IMR-90 (cell line): ENCODE data around the gene TBC1D9B. TPM values are rescaled to one million over a fixed set of nuclear protein-coding genes. Genes with fewer than 3 reads are reported as not detected.

Experiments
- ATAC-seq: fragments of 200-7000 bp; cut with Tn5 transposase; 2 replicates; pipeline ENCODE4 v1.9.1; 2020; ENCODE audit warnings: low read depth, mild to moderate bottlenecking, moderate library complexity
- BruUV-seq: library from RNA; stranded (reverse); fragments of 400-500 nt; replicated peaks from 2 replicates; lab custom pipeline; 2021; lab: Mats Ljungman, UMichigan
- CTCF ChIA-PET: fragments of 300-600 bp; formaldehyde crosslinking; extraction: SDS; loops from one replicate; lab custom pipeline; 2021; ENCODE audit warnings: antibody characterized with exemption; lab: Yijun Ruan, JAX
- POLR2A ChIA-PET: fragments of 300-600 bp; sonication (Branson Sonifier 250); formaldehyde crosslinking; loops from one replicate; lab custom pipeline; 2022; ENCODE audit warnings: antibody characterized with exemption; ENCODE audit not compliant: unreplicated experiment; lab: Charles Lee
- DNase-seq: peaks from one replicate; pipeline ENCODE4 v3.0.0; 2013
- H2AFZ ChIP-seq: replicated peaks from 2 replicates; pipeline ENCODE3; 2013; ENCODE audit warnings: low read length, mild to moderate bottlenecking; ENCODE audit not compliant: poor library complexity
- H2AK5ac ChIP-seq: 2 replicates; pipeline ENCODE4 v1.6.1; 2013; ENCODE audit warnings: low read depth, low read length, inconsistent platforms
- H2AK9ac ChIP-seq: replicated peaks from 2 replicates; pipeline ENCODE3; 2013; ENCODE audit warnings: mild to moderate bottlenecking, low read depth, low read length, moderate library complexity; ENCODE audit not compliant: poor library complexity
- H2BK120ac ChIP-seq: 2 replicates; pipeline ENCODE4 v1.6.1; 2013; ENCODE audit warnings: low read depth, low read length, inconsistent platforms
- H2BK15ac ChIP-seq: 3 replicates; pipeline ENCODE4 v1.6.1; 2013; ENCODE audit warnings: low read depth, low read length, inconsistent platforms
- H2BK20ac ChIP-seq: 2 replicates; pipeline ENCODE4 v1.6.1; 2013; ENCODE audit warnings: low read depth, mild to moderate bottlenecking, inconsistent platforms, low read length, moderate library complexity
- H2BK5ac ChIP-seq: 2 replicates; pipeline ENCODE4 v1.6.1; 2013; ENCODE audit warnings: mild to moderate bottlenecking, low read depth, low read length, inconsistent platforms; ENCODE audit not compliant: poor library complexity, severe bottlenecking
- H3K14ac ChIP-seq: replicated peaks from 2 replicates; pipeline ENCODE4 v1.6.1; 2013; ENCODE audit warnings: low read depth, low read length, inconsistent platforms
- H3K18ac ChIP-seq: 2 replicates; pipeline ENCODE4 v1.6.1; 2013; ENCODE audit warnings: low read depth, low read length, control low read depth
- H3K23ac ChIP-seq: 2 replicates; pipeline ENCODE4 v1.6.1; 2013; ENCODE audit warnings: low read depth, low read length, inconsistent platforms
- H3K27ac ChIP-seq: 2 replicates; pipeline ENCODE4 v1.5.1; 2013; ENCODE audit warnings: mild to moderate bottlenecking, control low read depth, low read length; ENCODE audit not compliant: insufficient read depth
- H3K27me3 ChIP-seq: 2 replicates; pipeline ENCODE4 v1.6.1; 2013; ENCODE audit warnings: low read length; ENCODE audit not compliant: control insufficient read depth, insufficient read depth
- H3K36me3 ChIP-seq: 2 replicates; pipeline ENCODE4 v1.6.1; 2013; ENCODE audit warnings: low read length, mixed read lengths; ENCODE audit not compliant: control insufficient read depth, insufficient read depth
- H3K4ac ChIP-seq: 2 replicates; pipeline ENCODE4 v1.6.1; 2013; ENCODE audit warnings: low read depth, low read length, inconsistent platforms
- H3K4me1 ChIP-seq: 2 replicates; pipeline ENCODE4 v1.6.1; 2013; ENCODE audit warnings: low read length, mixed read lengths; ENCODE audit not compliant: control insufficient read depth, insufficient read depth
- H3K4me2 ChIP-seq: 2 replicates; pipeline ENCODE4 v1.6.1; 2013; ENCODE audit warnings: low read depth, mild to moderate bottlenecking, control low read depth, low read length, moderate library complexity
- H3K4me3 ChIP-seq: 2 replicates; pipeline ENCODE4 v1.5.1; 2013; ENCODE audit warnings: low read depth, mild to moderate bottlenecking, control low read depth, low read length, moderate library complexity; ENCODE audit not compliant: insufficient read depth
- H3K56ac ChIP-seq: 2 replicates; pipeline ENCODE4 v1.6.1; 2013; ENCODE audit warnings: low read length, inconsistent platforms; ENCODE audit not compliant: insufficient read depth; ENCODE audit errors: extremely low read depth
- H3K79me1 ChIP-seq, 2 experiments: 2 replicates each; pipeline ENCODE4 v1.6.1; 2013; ENCODE audit warnings: low read length in 2 of 2, inconsistent platforms in 1 of 2, low read depth in 1 of 2
- H3K9ac ChIP-seq: 2 replicates; pipeline ENCODE4 v1.6.1; 2013; ENCODE audit warnings: low read depth, low read length, control low read depth
- H3K9me1 ChIP-seq: 2 replicates; pipeline ENCODE4 v1.6.1; 2013; ENCODE audit warnings: low read length, inconsistent platforms; ENCODE audit not compliant: insufficient read depth
- H3K9me3 ChIP-seq: 2 replicates; pipeline ENCODE4 v1.6.1; 2013; ENCODE audit warnings: low read length; ENCODE audit not compliant: control insufficient read depth, insufficient read depth
- H4K20me1 ChIP-seq: 2 replicates; pipeline ENCODE4 v1.6.1; 2013; ENCODE audit warnings: low read length, inconsistent platforms; ENCODE audit not compliant: insufficient read depth
- H4K5ac ChIP-seq: 2 replicates; pipeline ENCODE4 v1.6.1; 2013; ENCODE audit warnings: mild to moderate bottlenecking, low read depth, low read length, control low read depth
- H4K8ac ChIP-seq, 2 experiments: 2 replicates each; pipeline ENCODE4 v1.6.1; 2013; ENCODE audit warnings: low read depth in 2 of 2, low read length in 2 of 2, control low read depth in 1 of 2, inconsistent platforms in 1 of 2
- H4K91ac ChIP-seq: 2 replicates; pipeline ENCODE4 v1.6.1; 2013; ENCODE audit warnings: low read depth, low read length, inconsistent platforms; ENCODE audit not compliant: insufficient read depth
- BHLHE40 ChIP-seq: fragments of 150-350 bp; IDR thresholded peaks from 2 replicates; pipeline ENCODE4 v1.6.1; 2016; ENCODE audit warnings: mild to moderate bottlenecking, low read depth, low read length
- MAZ ChIP-seq: IDR thresholded peaks from 2 replicates; pipeline ENCODE4 v1.6.1; 2012; ENCODE audit warnings: low read depth, mild to moderate bottlenecking, low read length, improper control_type of control experiment, moderate library complexity, borderline replicate concordance
- NFE2L2 ChIP-seq: fragments of 150-350 bp; IDR thresholded peaks from 2 replicates; pipeline ENCODE4 v1.6.1; 2016; ENCODE audit warnings: low read depth, mild to moderate bottlenecking, low read length
- POLR2A ChIP-seq: IDR thresholded peaks from 2 replicates; pipeline ENCODE4 v1.6.1; 2012; ENCODE audit warnings: mild to moderate bottlenecking, low read depth, low read length
- RAD21 ChIP-seq: IDR thresholded peaks from 2 replicates; pipeline ENCODE4 v1.6.1; 2012; ENCODE audit warnings: low read length, improper control_type of control experiment
- USF2 ChIP-seq: fragments of 150-350 bp; IDR thresholded peaks from 2 replicates; pipeline ENCODE4 v1.6.1; 2017; ENCODE audit warnings: mild to moderate bottlenecking, antibody characterized with exemption, low read length, low read depth
- WGBS, 2 experiments: methylation state at CpG; one replicate each; pipeline versions ENCODE4 v1.1.5 to v1.1.7; 2013; ENCODE audit warnings: missing lambda C conversion rate in 2 of 2; ENCODE audit not compliant: insufficient read length in 1 of 2; ENCODE audit errors: extremely low coverage in 2 of 2; 5-methylcytosine and 5-hydroxymethylcytosine counted together
- dilution Hi-C: fragments of 300-500 bp; cut with HindIII; formaldehyde crosslinking; loops from one replicate; pipeline ENCODE4 v1.14.3; 2018; ENCODE audit warnings: low sequenced_read_pairs; ENCODE audit not compliant: unreplicated experiment
- in situ Hi-C: fragments of 300-500 bp; cut with MboI; formaldehyde crosslinking; loops from 3 replicates; pipeline ENCODE4 v1.14.3; 2019; ENCODE audit warnings: low sequenced_read_pairs, inconsistent platforms, mixed read lengths
- intact Hi-C: fragments of 100-400 bp; cut with micrococcal nuclease; formaldehyde crosslinking; loops from 2 replicates; pipeline ENCODE4 v1.10.0; 2022
- polyA plus RNA-seq, 3 experiments: library from polyadenylated mRNA; depleted of rRNA; stranded (reverse); fragments of >200 nt; gene quantifications; 2 replicates each; pipeline ENCODE4 v1.2.3, GENCODE V29; 2012; ENCODE audit warnings: low replicate concordance in 1 of 3
- total RNA-seq: library from RNA; depleted of rRNA; stranded (reverse); fragments of >200 nt; gene quantifications from 2 replicates; pipeline ENCODE4 v1.2.3, GENCODE V29; 2012
- TF ChIP-seq, protein P1 (sequence below): fragments of 150-350 bp; IDR thresholded peaks from 2 replicates; pipeline ENCODE4 v1.6.1; 2016; ENCODE audit warnings: low read depth, mild to moderate bottlenecking, low read length, moderate library complexity, borderline replicate concordance
- TF ChIP-seq, protein P2 (sequence below): conservative IDR thresholded peaks from 2 replicates; pipeline ENCODE4 v1.5.1; 2012; ENCODE audit warnings: mild to moderate bottlenecking, low read depth, low read length, improper control_type of control experiment

The TBC1D9B gene
- total and polyA plus RNA-seq, 2 of the 4 experiments (the other 2 are of a cell fraction): 58.6 to 78.1 TPM

DNA sequence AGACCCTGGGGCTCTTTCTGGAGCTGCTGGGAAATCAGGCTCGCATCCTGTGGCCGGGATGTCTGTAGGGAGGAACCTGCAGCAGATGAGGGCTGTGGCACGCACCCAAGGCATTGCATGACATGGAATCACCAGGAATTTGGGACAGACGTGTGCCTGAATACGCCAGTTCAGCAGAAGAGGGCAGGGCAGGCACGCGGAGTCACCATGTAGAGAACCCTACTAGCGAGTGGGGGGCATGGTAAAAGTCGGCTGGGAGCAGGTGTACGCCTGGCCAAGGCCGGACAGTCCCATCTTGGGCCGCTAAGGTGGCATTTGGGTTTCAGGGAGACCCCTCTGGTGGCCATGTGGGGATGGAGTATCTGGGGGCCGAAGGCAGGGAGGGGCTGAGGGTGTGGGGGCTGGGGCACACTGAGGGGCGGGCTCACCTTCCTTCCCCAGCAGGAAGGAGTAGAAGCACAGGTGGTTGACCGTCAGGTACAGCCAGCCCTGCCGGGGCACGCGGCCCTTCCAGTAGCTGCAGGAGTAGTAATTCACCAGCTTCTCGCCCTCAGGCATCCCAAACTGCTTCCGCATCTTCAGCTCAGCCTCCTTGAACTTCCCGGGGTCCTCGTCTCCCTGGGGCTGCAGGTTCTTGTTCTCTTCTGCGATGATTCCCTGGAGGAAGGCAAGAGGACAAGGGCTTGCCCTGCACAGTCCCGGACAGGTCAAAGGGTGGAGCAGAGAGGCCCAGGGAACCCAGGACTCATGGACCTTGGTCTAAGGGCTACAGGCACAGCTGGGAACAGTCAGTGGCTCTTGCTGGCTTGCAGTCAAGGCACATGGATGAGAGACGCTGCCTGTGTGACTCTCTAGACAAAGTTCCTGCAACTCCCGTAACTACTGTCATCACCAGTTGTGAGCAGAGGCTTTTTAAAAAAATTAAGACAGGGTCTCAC lies 13.5 kb downstream of the TBC1D9B start:
- peaks cover 80% of the 10 kb centered on the region for H3K36me3 ChIP-seq
- ChIA-PET CTCF (no interaction called here), POLR2A (no interaction called here)
- no peaks in the 10 kb centered on the region for H3K9me3 ChIP-seq
- H2BK20ac ChIP-seq: no peak overlapping the region
- WGBS, 2 experiments: 85% methylated on average over 11 of the region's 26 CpGs; no CpG with 5 or more reads in 1 of the 2 experiments
- no peak overlapping the region for H2AK5ac ChIP-seq
- no peak overlapping the region for H2AFZ ChIP-seq
- H4K5ac ChIP-seq: no peak overlapping the region
- H3K4ac ChIP-seq: no peak overlapping the region
- no peak overlapping the region for H4K8ac ChIP-seq
- H3K4me1 ChIP-seq: no peaks in the 10 kb centered on the region
- BruUV-seq: no TSS peak
- no peak overlapping the region for H2AK9ac ChIP-seq
- in situ Hi-C loops: no loop called here
- no peak overlapping the region for H2BK15ac ChIP-seq
- H3K9ac ChIP-seq: no peak overlapping the region
- DNase-seq (no peak), ATAC-seq (no peak)
- H3K79me1 ChIP-seq: peaks cover 7 to 9% of the 10 kb centered on the region in 2 experiments; a peak in 3 of 4 replicates
- no peak overlapping the region for H4K91ac ChIP-seq
- no peak overlapping the region for H3K18ac ChIP-seq
- H3K27me3 ChIP-seq: no peaks in the 10 kb centered on the region
- no peak overlapping the region for H3K27ac ChIP-seq
- no peak overlapping the region for H3K4me3 ChIP-seq
- no peak overlapping the region for H3K56ac ChIP-seq
- H4K20me1 ChIP-seq: 0 out of 2 replicates have a peak, but pooled peaks cover under 1% of the 10 kb centered on the region
- no peak overlapping the region for H3K4me2 ChIP-seq
- no peak overlapping the region for H2BK5ac ChIP-seq
- no peak for TF ChIP-seq NFE2L2
- TF ChIP-seq, protein P1, sequence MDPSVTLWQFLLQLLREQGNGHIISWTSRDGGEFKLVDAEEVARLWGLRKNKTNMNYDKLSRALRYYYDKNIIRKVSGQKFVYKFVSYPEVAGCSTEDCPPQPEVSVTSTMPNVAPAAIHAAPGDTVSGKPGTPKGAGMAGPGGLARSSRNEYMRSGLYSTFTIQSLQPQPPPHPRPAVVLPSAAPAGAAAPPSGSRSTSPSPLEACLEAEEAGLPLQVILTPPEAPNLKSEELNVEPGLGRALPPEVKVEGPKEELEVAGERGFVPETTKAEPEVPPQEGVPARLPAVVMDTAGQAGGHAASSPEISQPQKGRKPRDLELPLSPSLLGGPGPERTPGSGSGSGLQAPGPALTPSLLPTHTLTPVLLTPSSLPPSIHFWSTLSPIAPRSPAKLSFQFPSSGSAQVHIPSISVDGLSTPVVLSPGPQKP: no peak
- no peak for TF ChIP-seq USF2
- no peak for TF ChIP-seq MAZ
- no peak for TF ChIP-seq POLR2A
- TF ChIP-seq, protein P2, sequence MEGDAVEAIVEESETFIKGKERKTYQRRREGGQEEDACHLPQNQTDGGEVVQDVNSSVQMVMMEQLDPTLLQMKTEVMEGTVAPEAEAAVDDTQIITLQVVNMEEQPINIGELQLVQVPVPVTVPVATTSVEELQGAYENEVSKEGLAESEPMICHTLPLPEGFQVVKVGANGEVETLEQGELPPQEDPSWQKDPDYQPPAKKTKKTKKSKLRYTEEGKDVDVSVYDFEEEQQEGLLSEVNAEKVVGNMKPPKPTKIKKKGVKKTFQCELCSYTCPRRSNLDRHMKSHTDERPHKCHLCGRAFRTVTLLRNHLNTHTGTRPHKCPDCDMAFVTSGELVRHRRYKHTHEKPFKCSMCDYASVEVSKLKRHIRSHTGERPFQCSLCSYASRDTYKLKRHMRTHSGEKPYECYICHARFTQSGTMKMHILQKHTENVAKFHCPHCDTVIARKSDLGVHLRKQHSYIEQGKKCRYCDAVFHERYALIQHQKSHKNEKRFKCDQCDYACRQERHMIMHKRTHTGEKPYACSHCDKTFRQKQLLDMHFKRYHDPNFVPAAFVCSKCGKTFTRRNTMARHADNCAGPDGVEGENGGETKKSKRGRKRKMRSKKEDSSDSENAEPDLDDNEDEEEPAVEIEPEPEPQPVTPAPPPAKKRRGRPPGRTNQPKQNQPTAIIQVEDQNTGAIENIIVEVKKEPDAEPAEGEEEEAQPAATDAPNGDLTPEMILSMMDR: no peak
- TF ChIP-seq RAD21: no peak
- TF ChIP-seq BHLHE40: no peak
- H3K23ac ChIP-seq: no peak overlapping the region
- intact Hi-C loops: no loop called here
- no peak overlapping the region for H2BK120ac ChIP-seq
- no peak overlapping the region for H3K14ac ChIP-seq
- 0 out of 2 replicates have a peak, but pooled peaks cover 4% of the 10 kb centered on the region for H3K9me1 ChIP-seq
- dilution Hi-C loops: no loop called here
